H1 (cell line): ENCODE results near the gene METTL21A. TPM values are rescaled to one million over a fixed set of nuclear protein-coding genes. Genes with fewer than 3 reads are reported as not detected.
A peak's percentile ranks its signal among the peaks of the same experiment; 100 is the strongest.

Experiments
- CTCF ChIA-PET: fragments of 300-600 bp; sonication (Branson Sonifier 250); formaldehyde crosslinking; loops from one replicate; lab custom pipeline; 2021; ENCODE audit not compliant: partially characterized antibody; lab: Charles Lee
- POLR2A ChIA-PET: fragments of 300-600 bp; sonication (Branson Sonifier 250); formaldehyde crosslinking; loops from one replicate; lab custom pipeline; 2021; ENCODE audit warnings: inconsistent platforms; ENCODE audit not compliant: partially characterized antibody; lab: Charles Lee
- DNase-seq, 2 experiments: peaks; one replicate each; pipeline versions ENCODE4 v3.0.0 to v3.0.0-alpha.2; 2010 to 2022; ENCODE audit warnings: low spot score in 2 of 2, low read depth in 1 of 2, mixed read lengths in 1 of 2
- FAIRE-seq: peaks from 2 replicates; lab custom pipeline; 2011; peaks lifted over from hg19 to GRCh38; lab: Jason Lieb, UNC
- H2AFZ ChIP-seq: 2 replicates; pipeline ENCODE4 v1.8.1; 2012; ENCODE audit warnings: low read length, inconsistent platforms
- H2AK5ac ChIP-seq: 2 replicates; pipeline ENCODE4 v1.6.1; 2013; ENCODE audit warnings: low read depth, low read length
- H2BK120ac ChIP-seq: replicated peaks from 2 replicates; pipeline ENCODE3; 2013; ENCODE audit warnings: low read depth, low read length, inconsistent platforms
- H2BK12ac ChIP-seq: 2 replicates; pipeline ENCODE4 v1.6.1; 2013; ENCODE audit warnings: low read depth, low read length
- H2BK15ac ChIP-seq: 2 replicates; pipeline ENCODE4 v1.6.1; 2013; ENCODE audit warnings: low read length
- H2BK20ac ChIP-seq: 2 replicates; pipeline ENCODE4 v1.6.1; 2013; ENCODE audit warnings: low read length
- H2BK5ac ChIP-seq: 2 replicates; pipeline ENCODE4 v1.6.1; 2013; ENCODE audit warnings: low read depth, low read length
- H3K14ac ChIP-seq: 2 replicates; pipeline ENCODE4 v1.6.1; 2013; ENCODE audit warnings: inconsistent platforms; ENCODE audit not compliant: insufficient read length
- H3K18ac ChIP-seq: 2 replicates; pipeline ENCODE4 v1.6.1; 2013; ENCODE audit warnings: low read length; ENCODE audit errors: extremely low read depth
- H3K23ac ChIP-seq: 2 replicates; pipeline ENCODE4 v1.6.1; 2013; ENCODE audit warnings: inconsistent platforms; ENCODE audit not compliant: insufficient read length
- H3K23me2 ChIP-seq: 2 replicates; pipeline ENCODE4 v1.6.1; 2013; ENCODE audit warnings: low read depth, low read length
- H3K27ac ChIP-seq: 2 replicates; pipeline ENCODE4 v1.6.1; 2011; ENCODE audit warnings: low read depth, low read length, inconsistent platforms
- H3K27me3 ChIP-seq, 4 experiments: replicated peaks in 1 of 4; 1 replicate in 1 of 4; 2 replicates in 3 of 4; pipeline versions ENCODE4 v1.6.1 to v1.8.1; 2011 to 2013; ENCODE audit warnings: low read length in 3 of 4, mild to moderate bottlenecking in 3 of 4, inconsistent platforms in 2 of 4, mixed read lengths in 2 of 4, moderate library complexity in 1 of 4; ENCODE audit not compliant: control insufficient read depth in 3 of 4, insufficient read depth in 3 of 4; ENCODE audit errors: extremely low read depth in 1 of 4
- H3K36me3 ChIP-seq, 4 experiments: 2 replicates each; pipeline versions ENCODE4 v1.6.1 to v1.8.1; 2011 to 2013; ENCODE audit warnings: mild to moderate bottlenecking in 4 of 4, low read length in 3 of 4, moderate library complexity in 2 of 4, control low read depth in 1 of 4, inconsistent platforms in 1 of 4; ENCODE audit not compliant: insufficient read depth in 4 of 4, control insufficient read depth in 2 of 4
- H3K4ac ChIP-seq: replicated peaks from 2 replicates; pipeline ENCODE3; 2013; ENCODE audit warnings: low read length, low read depth, mixed read lengths, inconsistent platforms; ENCODE audit not compliant: insufficient read length
- H3K4me1 ChIP-seq, 4 experiments: replicated peaks in 1 of 4; 1 replicate in 1 of 4; 2 replicates in 3 of 4; pipeline versions ENCODE4 v1.6.1 to v1.8.1; 2011 to 2013; ENCODE audit warnings: low read length in 3 of 4, inconsistent platforms in 2 of 4, mixed read lengths in 1 of 4; ENCODE audit not compliant: insufficient read depth in 4 of 4, control insufficient read depth in 3 of 4
- H3K4me2 ChIP-seq, 2 experiments: 2 replicates each; pipeline versions ENCODE4 v1.6.1 to v1.8.1; 2011 to 2013; ENCODE audit warnings: low read depth in 2 of 2, low read length in 2 of 2, control low read depth in 1 of 2, inconsistent platforms in 1 of 2, mild to moderate bottlenecking in 1 of 2; ENCODE audit not compliant: insufficient read depth in 1 of 2
- H3K4me3 ChIP-seq, 4 experiments: fragments of 200-600, 300-600 bp in 1 of 4; sonication (generic), shearing (Covaris generic), sonication (Bioruptor Twin) in 1 of 4; 2 replicates each; pipeline versions ENCODE4 v1.5.1 to v1.8.1; 2011 to 2016; ENCODE audit warnings: low read length in 4 of 4, low read depth in 3 of 4, control low read depth in 2 of 4, inconsistent platforms in 2 of 4, mild to moderate bottlenecking in 2 of 4, mixed read lengths in 1 of 4, moderate library complexity in 1 of 4; ENCODE audit not compliant: insufficient read depth in 2 of 4; ENCODE audit errors: extremely low read depth in 1 of 4
- H3K56ac ChIP-seq: replicated peaks from 2 replicates; pipeline ENCODE3; 2013; ENCODE audit warnings: low read depth, mild to moderate bottlenecking, mixed read lengths, low read length, inconsistent platforms; ENCODE audit not compliant: insufficient read length
- H3K79me1 ChIP-seq: 2 replicates; pipeline ENCODE4 v1.6.1; 2013; ENCODE audit warnings: low read depth, low read length, control low read depth
- H3K79me2 ChIP-seq, 2 experiments: 2 replicates each; pipeline versions ENCODE4 v1.6.1 to v1.8.1; 2012 to 2013; ENCODE audit warnings: low read length in 2 of 2, mild to moderate bottlenecking in 2 of 2, inconsistent platforms in 1 of 2; ENCODE audit not compliant: insufficient read depth in 2 of 2, control insufficient read depth in 1 of 2
- H3K9ac ChIP-seq, 4 experiments: replicated peaks in 1 of 4; 1 replicate in 1 of 4; 2 replicates in 3 of 4; pipeline versions ENCODE4 v1.6.1 to v1.8.1; 2011 to 2013; ENCODE audit warnings: low read depth in 3 of 4, low read length in 3 of 4, control low read depth in 2 of 4, mild to moderate bottlenecking in 2 of 4, moderate library complexity in 2 of 4, inconsistent platforms in 1 of 4; ENCODE audit errors: extremely low read depth in 1 of 4
- H3K9me3 ChIP-seq, 2 experiments: 2 replicates each; pipeline versions ENCODE4 v1.6.1 to v1.8.1; 2012 to 2013; ENCODE audit warnings: mild to moderate bottlenecking in 2 of 2, moderate library complexity in 2 of 2, control low read depth in 1 of 2, inconsistent platforms in 1 of 2, low read depth in 1 of 2, low read length in 1 of 2, mixed read lengths in 1 of 2; ENCODE audit not compliant: insufficient read depth in 2 of 2
- H4K20me1 ChIP-seq, 2 experiments: replicated peaks in 1 of 2; 2 replicates each; pipeline versions ENCODE3 to v1.8.1; 2011 to 2013; ENCODE audit warnings: inconsistent platforms in 2 of 2, low read length in 2 of 2, mild to moderate bottlenecking in 1 of 2; ENCODE audit not compliant: insufficient read depth in 2 of 2, control insufficient read depth in 1 of 2
- H4K5ac ChIP-seq: 2 replicates; pipeline ENCODE4 v1.6.1; 2013; ENCODE audit warnings: low read length, low read depth, mixed read lengths, inconsistent platforms; ENCODE audit not compliant: insufficient read length
- H4K8ac ChIP-seq: 2 replicates; pipeline ENCODE4 v1.8.0; 2013; ENCODE audit warnings: mild to moderate bottlenecking, moderate library complexity, low read length, inconsistent platforms; ENCODE audit not compliant: insufficient read depth; ENCODE audit errors: extremely low read depth
- H4K91ac ChIP-seq: replicated peaks from 2 replicates; pipeline ENCODE3; 2013; ENCODE audit warnings: low read length, mixed read lengths, inconsistent platforms; ENCODE audit not compliant: insufficient read length
- EZH2 ChIP-seq: fragments of 200-600 bp; sonication (generic); IDR thresholded peaks from 2 replicates; pipeline ENCODE4 v1.7.1; 2012; ENCODE audit warnings: low read depth, mild to moderate bottlenecking, moderate library complexity, low read length, inconsistent platforms; ENCODE audit not compliant: severe bottlenecking
- GTF2F1 ChIP-seq: IDR thresholded peaks from 2 replicates; pipeline ENCODE4 v1.6.1; 2012; ENCODE audit warnings: low read depth, low read length, improper control_type of control experiment, borderline replicate concordance
- POU5F1 ChIP-seq: IDR thresholded peaks from 2 replicates; pipeline ENCODE4 v1.6.1; 2011; ENCODE audit warnings: low read depth, mild to moderate bottlenecking, low read length, moderate library complexity
- WGBS, 2 experiments: shearing (Covaris generic) in 1 of 2; methylation state at CpG; one replicate each; pipeline versions ENCODE4 v1.1.6 to v1.1.7; 2013 to 2015; ENCODE audit warnings: low lambda C conversion rate in 2 of 2, mixed read lengths in 2 of 2, inconsistent platforms in 1 of 2, low coverage in 1 of 2, missing lambda C conversion rate in 1 of 2; ENCODE audit not compliant: insufficient replicate concordance in 2 of 2, insufficient coverage in 1 of 2, insufficient read length in 1 of 2; ENCODE audit errors: extremely low coverage in 1 of 2, missing lambda C conversion rate in 1 of 2; 5-methylcytosine and 5-hydroxymethylcytosine counted together
- polyA plus RNA-seq, 7 experiments: library from polyadenylated mRNA; depleted of rRNA in 3 of 7; stranded (reverse) in 5 of 7; unstranded in 2 of 7; fragments of >200 nt in 5 of 7; fragments of 200-250 nt in 2 of 7; gene quantifications; 1 replicate in 5 of 7; 2 replicates in 1 of 7; 4 replicates in 1 of 7; pipeline versions ENCODE4 v1.2.1 to v1.2.3, GENCODE V29; 2011 to 2013; ENCODE audit warnings: missing spikeins in 2 of 7, mixed read lengths in 2 of 7
- total RNA-seq: library from RNA; stranded (reverse); fragmentation: NEBNext Ultra II Directional; extraction: Animal tissue kit (Norgen Biotek cat#: 25700); gene quantifications from 2 replicates; pipeline ENCODE4 v1.2.1, GENCODE V29; 2021

The METTL21A gene
- total and polyA plus RNA-seq, 2 of the 8 experiments (the other 6 are each of a cell fraction or from before 2014, with no cell fraction given): 36.2 to 55.0 TPM

DNA sequence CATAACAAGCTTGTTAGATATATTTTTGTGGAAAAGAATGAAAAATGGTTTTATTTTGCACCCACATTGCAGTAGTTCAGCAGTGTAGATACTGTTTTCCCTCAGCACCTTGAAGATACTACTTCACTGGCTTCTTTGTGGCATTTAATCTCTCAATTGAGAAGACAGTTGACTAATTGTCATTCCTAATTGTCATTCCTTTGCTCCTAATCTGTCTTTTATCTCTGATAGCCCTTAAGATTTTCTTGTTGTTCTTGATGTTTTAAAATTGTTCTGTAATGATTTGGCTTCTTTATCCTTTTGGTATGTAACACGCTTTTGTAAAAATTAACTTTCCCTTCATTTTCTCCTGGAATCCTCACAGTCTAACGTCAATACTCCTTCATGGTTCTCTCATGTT lies 48.2 kb upstream of the METTL21A start:
- Histone ChIP-seq H3K23me2 (no peaks in the 10 kb centered on the region), H3K18ac (no peak overlapping the region), H3K4me1 (peaks cover 0 to 7% (median 2%) of the 10 kb centered on the region in 4 experiments; a peak in 5 of 7 replicates), H2BK120ac (no peak overlapping the region), H2BK15ac (no peak overlapping the region), H3K9me3 (no peaks in the 10 kb centered on the region), H3K27ac (no peak overlapping the region), H3K23ac (no peak overlapping the region), H2BK12ac (no peak overlapping the region), H4K91ac (no peak overlapping the region), H3K4ac (no peak overlapping the region), H3K56ac (no peak overlapping the region), H3K9ac (no peak overlapping the region), H3K4me3 (no peak overlapping the region), H4K8ac (no peak overlapping the region), H3K27me3 (no peaks in the 10 kb centered on the region), H2BK5ac (no peak overlapping the region), H2BK20ac (no peak overlapping the region), H2AFZ (no peak overlapping the region), H3K79me2 (no peaks in the 10 kb centered on the region), H3K14ac (no peak overlapping the region), H3K4me2 (no peak overlapping the region), H3K79me1 (no peaks in the 10 kb centered on the region), H3K36me3 (no peaks in the 10 kb centered on the region), H4K20me1 (no peaks in the 10 kb centered on the region), H4K5ac (peak overlapping the region; percentile 71), H2AK5ac (no peak overlapping the region)
- DNase-seq (no peak), FAIRE-seq (no peak)
- POLR2A ChIA-PET: interaction anchor here (1.4 kb wide), 1 partner anchor 14 kb away, joined by 3 read pairs; no protein-coding TSS in a partner anchor
- 44% methylated on average over 2 of the region's 2 CpGs; no CpG with 5 or more reads in 1 of the 2 experiments for WGBS, 2 experiments
- CTCF ChIA-PET: no interaction called here
- TF ChIP-seq POU5F1 (no peak), EZH2 (no peak), GTF2F1 (no peak)
